ENCODE data around the gene ASS1.
A peak's percentile ranks its signal among the peaks of the same experiment; 100 is the strongest.

The ASS1 gene

GRCh38 chr9:130458027-130458803 lies 13.5 kb downstream of the ASS1 start:
- no peak for DNase-seq

- no peak for DNase-seq
Measured at GRCh38 chr9:130458804-130459067, 14.0 kb downstream of the ASS1 start.

- no peak for DNase-seq
Measured at GRCh38 chr9:130459151-130459550, 14.4 kb downstream of the ASS1 start.

DNA sequence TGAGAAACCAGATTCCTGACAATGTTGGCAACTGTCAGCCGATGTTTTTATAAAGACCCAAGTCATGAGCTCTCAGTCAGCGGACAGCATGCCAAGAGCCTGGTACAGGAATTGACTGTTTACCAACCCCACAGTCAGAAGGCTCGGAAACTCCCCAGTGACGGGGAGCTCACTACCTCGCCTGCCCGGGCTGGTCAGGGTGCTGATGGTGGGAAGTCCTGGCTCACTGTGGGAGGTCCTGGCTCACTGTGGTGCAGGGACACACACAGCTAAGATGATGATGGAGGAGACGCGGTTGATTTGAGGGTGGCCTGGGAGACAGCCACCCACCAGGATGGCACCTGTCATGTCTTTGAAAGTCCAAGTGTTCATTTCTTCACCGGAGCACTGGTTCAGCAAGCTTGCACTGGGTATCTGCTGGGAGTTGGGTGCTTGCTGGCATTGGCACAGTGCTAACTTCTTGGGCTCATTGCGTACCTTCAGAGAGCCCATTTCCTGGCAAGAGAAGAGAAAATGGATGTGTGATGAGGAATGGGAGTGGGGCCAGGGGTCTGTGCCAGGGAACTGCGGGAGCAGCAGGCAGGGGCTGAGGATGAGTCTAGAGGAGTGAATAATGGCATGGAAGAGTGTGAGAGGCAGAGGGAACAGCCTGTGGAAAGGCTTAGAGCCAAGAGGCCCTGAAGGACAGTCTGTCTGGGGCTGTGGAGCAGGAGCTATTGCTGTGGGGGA lies 15.3 kb downstream of the ASS1 start:
- DNase-seq: no peak

DNA sequence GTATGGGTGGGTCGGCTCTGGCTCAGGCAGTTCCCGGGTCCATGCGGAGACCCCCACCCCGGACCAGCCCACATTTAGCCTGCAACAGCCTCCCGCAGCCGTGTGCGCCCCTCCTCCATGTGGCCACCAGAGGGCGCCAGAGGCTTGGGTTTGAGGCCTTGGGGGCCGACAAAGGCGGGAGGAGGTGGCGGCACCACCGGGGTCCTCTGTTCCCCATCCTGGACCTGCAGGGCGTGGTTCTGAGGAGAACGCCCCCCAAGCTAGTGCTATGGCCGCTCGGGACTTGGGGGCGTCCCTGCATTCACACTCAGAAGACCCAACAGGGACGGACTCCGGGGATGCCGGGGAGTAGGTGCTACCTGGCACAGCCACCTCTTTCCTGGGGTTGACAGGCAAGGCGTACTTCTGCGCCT lies 16.5 kb downstream of the ASS1 start:
- DNase-seq: peak; percentile 77

DNA sequence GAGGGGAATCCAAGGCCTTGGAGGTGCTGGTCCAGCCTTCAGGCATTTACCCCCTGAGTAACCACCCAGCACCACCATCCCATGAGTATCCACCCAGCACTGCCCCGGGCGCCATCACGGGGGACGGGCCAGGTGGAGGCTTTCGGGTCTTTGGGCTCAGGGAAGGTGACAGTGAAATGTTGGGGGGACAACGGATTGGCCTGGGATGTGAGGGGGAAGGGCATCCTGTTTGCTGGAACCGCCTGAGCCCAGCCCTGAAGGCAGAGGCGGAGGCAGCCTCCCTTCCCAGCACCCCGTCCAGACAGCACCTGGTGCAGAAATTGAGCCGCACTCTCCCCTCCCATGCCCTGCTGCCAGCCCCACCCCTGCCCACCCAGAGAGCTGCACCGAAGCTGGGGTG lies 17.0 kb downstream of the ASS1 start:
- DNase-seq: no peak

DNA sequence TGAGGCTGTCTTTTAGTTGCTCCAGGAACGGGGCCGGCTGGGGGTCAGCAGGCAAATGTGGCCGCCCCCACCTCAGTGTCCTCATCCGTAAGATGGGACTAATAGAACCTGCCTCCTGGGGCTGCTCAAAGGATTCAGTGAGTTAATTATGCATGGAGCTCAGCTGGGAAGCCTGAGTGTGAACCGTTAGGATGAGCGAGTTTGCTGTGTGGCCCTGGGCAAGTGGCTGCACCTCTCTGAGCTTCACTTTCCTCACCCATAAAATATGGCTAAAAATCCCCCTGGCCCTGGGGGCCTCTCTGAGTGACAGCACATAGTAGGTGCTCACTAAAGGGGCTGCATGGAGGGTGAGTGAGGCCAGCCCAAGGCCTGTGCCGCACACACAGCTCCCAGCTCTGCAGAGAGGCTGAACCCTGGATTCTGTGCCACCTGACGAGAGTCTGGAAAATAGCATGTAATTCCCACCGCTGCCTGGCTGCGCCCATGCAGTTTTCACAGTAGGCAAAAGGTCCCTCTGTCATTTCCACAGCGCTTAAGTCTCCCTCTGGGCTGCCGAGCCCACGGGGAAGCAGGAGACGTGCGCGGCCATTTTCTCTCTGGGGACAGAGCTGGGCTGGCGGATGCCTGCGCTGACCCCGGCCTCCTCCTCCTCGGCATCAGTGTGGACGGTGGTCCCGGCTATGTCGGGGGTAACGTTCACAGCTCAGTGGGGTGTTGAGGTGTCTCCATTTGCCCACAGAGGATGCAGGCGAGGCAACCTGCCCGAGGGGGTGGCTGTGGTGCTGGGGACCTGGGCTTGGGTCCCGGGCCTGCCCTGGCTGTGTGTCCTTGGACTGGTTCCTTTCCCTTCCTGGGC lies 18.2 kb downstream of the ASS1 start:
- no peak for DNase-seq

GRCh38 chr9:130463763-130464745 lies 19.3 kb downstream of the ASS1 start:
- no peak for DNase-seq

- DNase-seq: no peak
Measured at GRCh38 chr9:130465383-130466096, 20.8 kb downstream of the ASS1 start.

DNA sequence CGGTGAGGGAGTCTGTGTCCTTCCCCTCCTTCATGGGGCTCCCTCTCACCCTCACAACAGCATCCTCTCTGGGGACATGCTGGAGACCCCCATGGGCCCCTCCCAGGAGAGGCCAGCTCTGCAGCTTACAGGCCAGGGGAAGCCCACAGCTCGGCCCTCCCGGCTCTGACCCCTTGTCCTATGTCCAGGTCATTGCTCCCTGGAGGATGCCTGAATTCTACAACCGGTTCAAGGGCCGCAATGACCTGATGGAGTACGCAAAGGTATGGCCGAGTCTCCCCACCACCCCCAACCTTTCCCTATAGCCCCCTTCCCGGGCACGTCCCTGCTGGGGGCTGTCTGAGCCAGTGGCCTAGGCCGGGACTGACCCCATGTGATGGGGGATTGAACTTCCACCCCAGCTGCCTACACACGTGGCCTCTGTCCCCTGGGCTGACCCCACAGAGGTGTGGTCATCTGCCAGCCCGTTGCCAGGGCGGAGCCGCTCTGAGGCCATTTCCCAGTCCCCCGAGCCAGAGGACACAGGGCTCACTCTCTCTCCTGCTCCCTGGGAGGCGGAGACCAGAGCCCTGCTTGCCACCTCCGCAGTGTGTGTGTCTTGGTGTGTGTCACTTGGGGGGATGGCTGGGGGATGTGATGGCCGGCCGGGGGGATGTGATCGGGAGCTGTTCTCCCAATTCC lies 21.9 kb downstream of the ASS1 start:
- no peak for DNase-seq

DNA sequence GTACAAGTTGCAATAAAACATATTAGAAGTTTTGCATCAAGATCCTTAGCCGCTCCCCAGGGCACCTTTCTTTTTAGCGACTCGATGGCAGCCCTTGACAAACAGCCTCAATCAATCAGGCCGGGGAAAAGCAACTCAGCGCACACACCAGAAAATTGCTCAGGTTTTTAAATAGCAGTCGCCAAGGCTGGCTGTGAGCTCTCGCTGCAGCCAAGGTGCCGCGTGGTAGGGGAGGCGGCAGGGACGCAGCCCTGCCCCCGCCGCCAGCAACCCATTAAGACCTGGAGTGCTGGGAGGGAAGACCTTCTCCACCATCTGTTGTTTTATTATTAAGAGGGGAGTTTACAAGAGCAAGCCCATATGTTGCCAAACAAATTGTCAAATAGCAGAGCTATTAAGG lies 22.6 kb downstream of the ASS1 start:
- DNase-seq: no peak

DNA sequence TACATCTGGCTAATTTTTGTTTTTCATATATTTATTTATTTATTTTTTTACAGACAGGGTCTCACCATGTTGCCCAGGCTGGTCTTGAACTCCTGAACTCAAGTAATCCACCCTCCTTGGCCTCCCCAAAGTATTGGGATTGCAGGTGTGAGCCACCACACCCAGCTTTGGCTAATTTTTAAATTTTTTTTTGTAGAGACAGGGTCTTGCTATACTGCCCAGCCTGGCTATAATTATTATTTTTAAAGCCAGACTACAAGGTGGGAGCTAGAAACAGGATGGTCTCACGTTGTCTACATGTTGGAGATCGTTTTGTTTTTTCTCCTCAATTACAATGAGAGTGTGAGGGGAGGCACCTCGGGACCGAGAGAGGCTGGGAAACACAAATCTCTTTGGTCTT lies 23.8 kb downstream of the ASS1 start:
- DNase-seq: no peak

DNA sequence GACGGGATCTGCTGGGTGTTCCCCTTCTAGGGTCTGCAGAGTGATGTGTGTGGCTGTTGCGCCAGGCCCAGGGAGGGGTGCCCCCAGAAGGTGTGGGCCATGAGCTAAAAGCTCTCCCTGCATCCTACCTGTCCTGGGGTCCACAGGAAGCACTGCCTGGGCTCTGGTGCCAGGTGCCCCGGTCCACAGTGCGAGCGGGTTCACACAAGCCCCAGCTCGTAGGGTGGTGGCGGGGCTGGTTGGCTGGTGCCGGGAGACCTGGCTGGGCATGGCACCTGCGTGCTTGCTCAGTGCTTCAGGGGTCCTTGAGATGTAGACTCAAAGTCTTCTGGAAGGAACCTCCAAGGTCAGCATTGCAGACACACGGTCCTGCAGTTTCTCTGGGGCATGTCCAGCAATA lies 25.5 kb downstream of the ASS1 start:
- no peak for DNase-seq

- no peak for DNase-seq
Measured at GRCh38 chr9:130470950-130471349, 26.2 kb downstream of the ASS1 start.

DNA sequence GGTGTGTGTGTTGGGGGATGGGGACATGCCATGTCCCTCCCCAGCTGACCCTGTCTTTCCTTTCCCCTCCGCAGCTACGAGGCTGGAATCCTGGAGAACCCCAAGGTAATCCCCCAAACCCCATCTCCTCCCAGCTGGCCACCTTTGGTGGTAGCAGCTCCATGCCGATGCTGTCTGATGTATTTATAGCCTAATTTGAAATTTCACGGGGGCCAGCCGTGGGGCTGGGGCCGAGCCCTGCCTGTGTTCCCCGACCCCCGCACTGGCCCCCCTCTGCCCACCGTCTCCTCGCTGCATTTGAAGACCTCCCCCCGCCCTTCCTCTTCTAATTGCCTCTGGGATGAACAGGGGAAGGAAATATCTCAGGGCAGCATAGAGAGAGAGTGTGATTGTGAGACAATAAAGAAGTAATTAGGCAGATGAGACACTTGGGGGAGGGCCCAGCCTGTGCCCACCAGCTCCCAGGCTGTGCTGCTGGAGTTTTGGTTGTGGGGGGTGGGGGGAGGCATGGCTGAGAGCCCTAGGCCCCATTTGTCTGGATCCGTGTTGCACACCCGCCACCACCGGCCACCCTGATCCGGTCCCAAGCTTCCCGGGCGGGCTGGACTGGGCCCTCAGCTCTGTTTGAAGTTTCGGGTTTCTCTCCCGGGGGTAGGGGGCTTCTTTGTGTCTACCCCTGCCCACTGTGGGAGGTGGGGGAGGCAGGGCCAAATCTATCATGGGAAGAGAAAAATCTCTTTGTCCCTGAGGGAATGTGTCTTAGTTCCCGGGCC lies 26.8 kb downstream of the ASS1 start:
- no peak for DNase-seq

DNA sequence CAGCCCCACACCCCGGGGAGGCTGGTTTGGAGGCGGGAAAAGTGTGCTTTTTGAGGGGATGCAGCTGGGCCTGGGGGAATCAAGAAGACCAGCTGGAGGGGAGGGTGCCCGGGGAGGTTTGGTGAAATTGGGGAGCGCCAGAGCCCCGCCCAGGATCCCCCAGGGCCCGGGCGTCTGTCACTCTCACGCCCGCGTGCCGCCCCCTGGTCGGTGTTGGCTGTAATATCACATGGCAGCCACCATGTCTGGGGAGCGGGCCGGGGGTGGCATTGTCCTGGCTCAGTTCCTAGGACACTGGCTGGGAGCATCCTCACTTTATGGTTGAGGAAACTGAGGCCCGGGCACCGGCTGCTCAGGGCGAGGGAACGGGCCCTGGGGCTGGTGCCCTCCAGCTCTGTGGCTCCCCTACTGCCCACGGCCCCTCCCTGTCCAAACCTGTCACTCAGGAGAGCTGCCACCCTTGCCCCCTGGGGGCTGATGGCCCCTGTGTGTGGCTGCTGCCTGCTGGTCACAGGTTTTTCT lies 27.5 kb downstream of the ASS1 start:
- no peak for DNase-seq

DNA sequence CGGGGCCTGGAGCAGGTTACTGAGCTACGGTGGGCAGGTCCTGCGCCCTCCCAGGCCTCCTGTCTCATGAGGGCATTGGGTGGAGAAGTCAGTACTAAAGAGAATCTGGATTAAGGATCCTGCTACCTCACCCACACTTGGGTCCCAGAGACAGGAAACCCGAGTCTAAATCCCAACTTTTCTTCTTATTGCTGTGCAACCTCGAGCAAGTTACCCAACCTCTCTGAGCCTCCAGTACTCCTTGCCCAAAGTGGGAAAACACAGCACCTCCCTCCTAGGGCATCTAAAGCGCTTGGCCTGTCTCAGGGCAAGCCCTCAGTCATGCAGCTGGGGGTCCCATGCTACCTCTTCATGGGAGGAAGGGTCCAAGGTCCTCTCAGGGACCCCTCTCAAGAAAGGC lies 28.2 kb downstream of the ASS1 start:
- no peak for DNase-seq

DNA sequence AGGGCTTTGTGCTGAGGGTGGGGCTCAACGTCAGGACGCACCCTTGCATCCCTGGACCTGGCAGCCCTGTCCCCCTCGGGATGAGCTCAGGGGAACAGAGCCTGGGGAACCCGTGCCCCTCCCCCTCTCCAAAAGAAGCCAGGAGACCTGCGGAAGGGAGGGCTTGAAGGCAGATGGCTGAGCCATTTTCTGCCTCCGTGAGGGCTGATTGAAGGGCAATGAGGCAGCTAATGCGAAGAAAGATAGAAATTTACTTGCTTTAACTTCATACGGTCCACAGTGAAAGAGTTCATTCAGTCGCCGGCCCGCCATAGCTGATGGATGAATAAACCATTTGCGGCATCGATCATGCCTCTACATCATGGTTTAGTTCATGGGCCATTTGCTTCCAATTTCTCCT lies 28.8 kb downstream of the ASS1 start:
- DNase-seq: no peak

DNA sequence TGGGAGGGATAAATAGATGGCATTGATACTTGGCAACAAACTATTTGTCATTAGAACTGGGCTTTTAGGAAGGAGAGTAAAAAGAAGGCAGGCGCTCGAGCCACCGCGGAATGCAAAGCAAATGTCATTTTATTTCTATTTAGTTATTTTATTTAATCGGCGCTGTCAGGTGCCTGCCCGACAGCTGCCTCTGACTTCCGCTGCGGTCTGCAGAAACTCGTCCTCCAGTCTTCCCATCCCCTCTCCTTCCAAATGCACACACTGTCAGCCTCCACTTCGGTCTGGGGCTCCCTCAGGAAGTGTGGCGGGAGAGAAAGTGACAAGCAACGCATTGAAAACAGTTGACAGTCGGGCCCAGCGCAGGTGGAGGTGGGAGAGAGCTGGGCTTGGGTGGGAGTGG lies 29.3 kb downstream of the ASS1 start:
- no peak for DNase-seq

DNA sequence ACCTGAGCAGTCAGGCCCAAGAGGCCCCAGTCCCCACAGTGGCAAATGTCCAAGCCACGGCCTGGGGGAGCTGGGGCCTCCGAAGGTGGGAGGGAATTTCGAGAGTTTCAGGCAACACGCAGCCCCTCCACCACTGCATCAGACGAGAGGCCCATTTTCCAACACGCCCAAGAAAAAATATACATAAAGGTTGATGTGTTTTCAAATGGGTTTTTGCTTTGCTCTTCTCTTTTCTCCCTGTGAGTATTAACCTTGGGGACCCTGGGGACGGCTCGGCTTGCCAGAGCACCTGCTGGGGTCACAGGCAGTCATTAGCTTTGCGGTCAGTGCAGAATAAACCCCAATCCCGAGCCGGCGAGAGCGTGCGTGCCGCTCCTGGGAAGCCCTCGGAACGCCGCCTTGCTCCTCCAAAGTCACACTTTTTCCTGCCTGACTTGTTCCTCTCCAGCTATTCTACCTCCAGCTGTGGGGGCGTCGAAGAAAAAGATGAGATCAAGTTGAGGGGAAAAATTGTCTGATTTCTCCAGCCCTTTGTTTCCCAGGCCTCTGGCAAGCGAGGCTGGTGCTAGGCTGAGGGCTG lies 31.5 kb downstream of the ASS1 start:
- DNase-seq: no peak
